ENCODE data around the gene LRRC47. TPM values are rescaled to one million over a fixed set of nuclear protein-coding genes. Genes with fewer than 3 reads are reported as not detected.

Gene LRRC47
- total and polyA plus RNA-seq, 9 donors = 26.7 to 60.7 (median 47.6) TPM

DNA sequence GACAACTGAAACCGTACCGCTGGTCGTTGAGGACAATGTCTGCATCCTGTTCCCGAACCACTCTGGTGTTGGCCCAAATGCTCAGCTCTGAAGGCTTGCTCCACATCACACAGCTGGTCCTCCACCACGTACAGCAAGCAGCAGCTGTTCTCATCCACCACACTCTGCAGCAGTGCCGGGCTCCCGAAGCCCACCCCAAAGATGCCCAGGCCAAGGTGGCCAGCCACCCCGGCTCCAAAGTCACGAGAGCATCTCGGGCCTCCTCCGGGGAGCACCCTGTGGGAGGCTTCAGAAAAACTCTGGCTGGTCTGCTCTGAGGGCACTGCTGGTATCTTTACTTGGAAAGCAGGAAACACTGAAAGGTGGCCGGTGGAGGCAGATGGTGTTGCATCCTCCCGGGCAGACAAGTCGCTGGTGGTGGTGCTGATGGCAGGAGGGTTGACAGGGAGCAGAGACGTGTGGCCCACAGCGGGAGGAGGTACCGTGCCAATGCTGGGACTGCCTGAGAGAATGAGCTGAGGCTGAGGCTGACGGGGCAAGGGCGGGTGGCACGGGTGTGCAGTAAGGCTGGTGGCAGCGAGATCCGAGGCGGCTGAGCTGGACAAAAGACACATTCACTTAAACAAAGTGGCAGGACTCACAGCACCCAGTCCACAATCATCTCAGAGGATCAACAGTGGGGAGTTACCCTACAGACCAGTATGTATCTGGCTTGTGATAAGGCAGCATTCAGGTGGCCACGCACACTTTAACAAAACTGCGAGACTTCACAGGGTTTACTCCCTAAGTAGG, 50.5 kb downstream of the LRRC47 start:
- H3K27ac ChIP-seq = no peak overlapping the region
- no peaks in the 10 kb centered on the region for H3K9me3 ChIP-seq
- H3K4me1 ChIP-seq (ENCODE audit: insufficient read depth) = peaks cover 14% of the 10 kb centered on the region
- no peaks in the 10 kb centered on the region for H3K36me3 ChIP-seq
- H3K27me3 ChIP-seq = no peaks in the 10 kb centered on the region
- WGBS, 3 donors = 80 to 85% (median 81%) methylated on average over 25 of the region's 25 CpGs
- TF ChIP-seq POLR2A (IDR thresholded peaks at IDR 0.05) = no peak
- TF ChIP-seq EP300 (IDR thresholded peaks at IDR 0.05) = no peak
- TF ChIP-seq, protein P1, sequence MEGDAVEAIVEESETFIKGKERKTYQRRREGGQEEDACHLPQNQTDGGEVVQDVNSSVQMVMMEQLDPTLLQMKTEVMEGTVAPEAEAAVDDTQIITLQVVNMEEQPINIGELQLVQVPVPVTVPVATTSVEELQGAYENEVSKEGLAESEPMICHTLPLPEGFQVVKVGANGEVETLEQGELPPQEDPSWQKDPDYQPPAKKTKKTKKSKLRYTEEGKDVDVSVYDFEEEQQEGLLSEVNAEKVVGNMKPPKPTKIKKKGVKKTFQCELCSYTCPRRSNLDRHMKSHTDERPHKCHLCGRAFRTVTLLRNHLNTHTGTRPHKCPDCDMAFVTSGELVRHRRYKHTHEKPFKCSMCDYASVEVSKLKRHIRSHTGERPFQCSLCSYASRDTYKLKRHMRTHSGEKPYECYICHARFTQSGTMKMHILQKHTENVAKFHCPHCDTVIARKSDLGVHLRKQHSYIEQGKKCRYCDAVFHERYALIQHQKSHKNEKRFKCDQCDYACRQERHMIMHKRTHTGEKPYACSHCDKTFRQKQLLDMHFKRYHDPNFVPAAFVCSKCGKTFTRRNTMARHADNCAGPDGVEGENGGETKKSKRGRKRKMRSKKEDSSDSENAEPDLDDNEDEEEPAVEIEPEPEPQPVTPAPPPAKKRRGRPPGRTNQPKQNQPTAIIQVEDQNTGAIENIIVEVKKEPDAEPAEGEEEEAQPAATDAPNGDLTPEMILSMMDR (IDR thresholded peaks at IDR 0.05) = no peak
- peak in 1 of 5 donors; percentile 35 for DNase-seq
- no peak overlapping the region for H3K4me3 ChIP-seq
- intact Hi-C loops (cut with DNase I) = no loop called here

DNA sequence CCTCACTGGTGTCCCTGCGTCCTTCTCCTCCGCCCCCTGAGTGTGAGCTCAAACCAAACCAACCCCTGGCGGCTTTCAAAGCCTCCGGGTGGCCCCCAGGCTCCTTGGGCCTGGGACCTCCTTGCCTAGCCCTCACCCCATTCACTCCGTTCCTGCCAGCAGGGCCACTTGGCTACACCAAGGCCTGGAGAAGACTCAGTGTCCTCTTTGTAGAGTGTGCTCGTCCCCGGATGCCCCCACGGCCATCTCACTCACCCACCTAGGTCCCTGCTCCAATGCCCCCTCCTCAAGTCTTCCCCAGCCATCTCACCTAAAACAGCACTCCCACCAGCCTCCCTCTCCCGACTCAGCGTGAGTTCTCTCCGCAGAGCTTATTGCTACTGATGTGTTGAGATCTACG, 51.2 kb downstream of the LRRC47 start:
- no peak overlapping the region for H3K27ac ChIP-seq
- WGBS, 3 donors = 89 to 93% (median 92%) methylated on average over 12 of the region's 12 CpGs
- TF ChIP-seq EP300 (IDR thresholded peaks at IDR 0.05) = no peak
- TF ChIP-seq, protein P1 (IDR thresholded peaks at IDR 0.05) = no peak
- TF ChIP-seq POLR2A (IDR thresholded peaks at IDR 0.05) = no peak
- intact Hi-C loops (cut with DNase I) = no loop called here
- DNase-seq = peak in 1 of 5 donors; percentile 30
- H3K9me3 ChIP-seq = no peaks in the 10 kb centered on the region
- no peaks in the 10 kb centered on the region for H3K36me3 ChIP-seq
- H3K4me3 ChIP-seq = no peak overlapping the region
- peaks cover 14% of the 10 kb centered on the region for H3K4me1 ChIP-seq (ENCODE audit: insufficient read depth)
- H3K27me3 ChIP-seq = no peaks in the 10 kb centered on the region

DNA sequence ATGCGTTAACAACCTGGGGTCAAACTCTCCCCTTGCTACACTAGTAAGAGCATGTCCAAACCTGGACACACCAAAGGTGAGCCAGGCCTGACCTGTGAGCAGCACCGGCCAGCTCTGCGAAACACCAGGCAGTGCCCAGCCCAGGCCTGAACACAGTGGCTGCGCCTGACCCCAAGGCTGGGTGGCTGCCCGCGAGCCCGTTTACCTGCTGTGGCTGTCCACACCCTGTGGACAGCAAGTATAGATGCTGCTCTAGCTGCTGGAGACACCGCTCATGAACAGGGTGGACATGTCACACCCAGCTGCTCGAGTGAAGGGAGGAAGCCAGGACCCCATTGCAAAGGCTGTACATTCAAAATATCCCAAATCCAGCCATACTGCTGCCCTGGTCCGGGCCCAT, 51.7 kb downstream of the LRRC47 start:
- Histone ChIP-seq H3K36me3 (no peaks in the 10 kb centered on the region), H3K4me3 (no peak overlapping the region), H3K27me3 (no peaks in the 10 kb centered on the region), H3K27ac (no peak overlapping the region), H3K9me3 (no peaks in the 10 kb centered on the region), H3K4me1 (ENCODE audit: insufficient read depth) (peaks cover 14% of the 10 kb centered on the region)
- intact Hi-C loops (cut with DNase I) = no loop called here
- no peak for DNase-seq
- TF ChIP-seq EP300 (IDR thresholded peaks at IDR 0.05) (no peak), POLR2A (IDR thresholded peaks at IDR 0.05) (no peak)
- TF ChIP-seq, protein P1 (IDR thresholded peaks at IDR 0.05) = no peak
- 90 to 93% (median 92%) methylated on average over 10 of the region's 10 CpGs for WGBS, 3 donors

DNA sequence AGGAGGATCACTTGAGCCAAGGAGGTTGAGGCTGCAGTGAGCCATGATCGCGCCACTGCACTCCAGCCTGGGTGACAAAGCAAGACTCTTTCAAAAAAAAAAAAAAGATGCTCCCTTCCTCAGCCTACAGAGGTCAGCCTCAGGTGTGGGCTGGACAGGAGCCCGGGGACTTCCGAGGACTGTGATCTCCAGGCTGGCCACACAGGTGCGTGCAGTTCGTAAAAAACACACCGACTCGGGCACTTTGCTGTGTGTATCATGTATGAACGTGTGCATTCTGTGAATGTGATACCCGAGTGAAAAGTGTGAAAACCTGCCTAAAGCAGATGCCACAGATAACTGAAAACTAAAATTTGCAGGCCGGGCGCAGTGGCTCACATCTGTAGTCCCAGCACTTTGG, 52.5 kb downstream of the LRRC47 start:
- Histone ChIP-seq H3K36me3 (no peaks in the 10 kb centered on the region), H3K9me3 (no peaks in the 10 kb centered on the region)

More for the DNA sequence above, 52.5 kb downstream of the LRRC47 start:
- DNase-seq = no peak
- no peak overlapping the region for H3K27ac ChIP-seq
- intact Hi-C loops (cut with DNase I) = no loop called here
- peaks cover 14% of the 10 kb centered on the region for H3K4me1 ChIP-seq (ENCODE audit: insufficient read depth)
- H3K4me3 ChIP-seq = no peak overlapping the region
- WGBS, 3 donors = 92 to 93% (median 92%) methylated on average over 12 of the region's 12 CpGs
- TF ChIP-seq, protein P1 (IDR thresholded peaks at IDR 0.05) = no peak
- TF ChIP-seq POLR2A (IDR thresholded peaks at IDR 0.05) = no peak
- no peak for TF ChIP-seq EP300 (IDR thresholded peaks at IDR 0.05)
- no peaks in the 10 kb centered on the region for H3K27me3 ChIP-seq
